ENCODE data around the gene COL6A2.

GRCh38 chr21:46148106-46148505 lies 50.2 kb downstream of the COL6A2 start:
- TF ChIP-seq GATA2 (IDR thresholded peaks at IDR 0.05; ENCODE audit: low read depth, low read length) (no peak), GATA3 (IDR thresholded peaks at IDR 0.05; ENCODE audit: low read depth, low read length) (no peak)

All from SH-SY5Y (cell line).